Measurements from ENCODE around the gene SYTL2. TPM values are rescaled to one million over a fixed set of nuclear protein-coding genes. Genes with fewer than 3 reads are reported as not detected.

Gene SYTL2
- total RNA-seq, 5 donors from 2014 or later (not counting 1 experiment from before 2014, with no cell fraction given) = 19.8 to 85.4 (median 31.3) TPM

- Mint-ChIP-seq H3K27me3 (no peaks in the 10 kb centered on the region), H3K27ac (no peak overlapping the region), H3K4me3 (no peak overlapping the region), H3K36me3 (peaks cover 2% of the 10 kb centered on the region), H3K4me1 (peaks cover 54 to 72% (median 61%) of the 10 kb centered on the region in 3 donors), H3K9me3 (no peaks in the 10 kb centered on the region)
- Histone ChIP-seq H3K27ac (ENCODE audit: low read length) (no peak overlapping the region), H3K4me1 (ENCODE audit: control insufficient read depth in 1 of 2, extremely low read depth in 1 of 2, insufficient read depth in 2 of 2, low read length in 2 of 2) (peaks cover 0 to 3% of the 10 kb centered on the region in 2 experiments), H3K27me3 (replicated peaks in 1 of 2; ENCODE audit: control insufficient read depth in 2 of 2, extremely low read depth in 1 of 2, insufficient read depth in 2 of 2, low read length in 1 of 2) (no peaks in the 10 kb centered on the region), H3K4me3 (ENCODE audit: control insufficient read depth in 1 of 2, extremely low read depth in 1 of 2, low read length in 1 of 2) (no peak overlapping the region), H3K36me3 (ENCODE audit: control insufficient read depth in 2 of 2, extremely low read depth in 1 of 2, insufficient read depth in 1 of 2, low read length in 1 of 2) (no peaks in the 10 kb centered on the region), H3K9me3 (no peaks in the 10 kb centered on the region)
- CTCF ChIA-PET = interaction anchor here (0.9 to 1.5 kb wide), 2 partner anchors 10 to 56 kb away, joined by 3 read pairs; partner anchors contain the start of gene CCDC83 (in 1 of the 2)
- no peak for DNase-seq
- POLR2A ChIA-PET = interaction anchor here in 1 of 2 donors (0.7 kb wide), 1 partner anchor 26 kb away, joined by 3 read pairs; no protein-coding TSS in a partner anchor
- no peak for ATAC-seq (replicated peaks in 1 of 4)
- WGBS (ENCODE audit: insufficient coverage) = 100% methylated on average over 1 of the region's 2 CpGs
These were observed 11.8 kb downstream of the SYTL2 start for GRCh38 chr11:85799142-85799541.

- Histone ChIP-seq H3K9me3 (no peaks in the 10 kb centered on the region), H3K27me3 (replicated peaks in 1 of 2; ENCODE audit: control insufficient read depth in 2 of 2, extremely low read depth in 1 of 2, insufficient read depth in 2 of 2, low read length in 1 of 2) (no peaks in the 10 kb centered on the region), H3K4me3 (ENCODE audit: control insufficient read depth in 1 of 2, extremely low read depth in 1 of 2, low read length in 1 of 2) (no peak overlapping the region), H3K27ac (ENCODE audit: low read length) (no peak overlapping the region), H3K36me3 (ENCODE audit: control insufficient read depth in 2 of 2, extremely low read depth in 1 of 2, insufficient read depth in 1 of 2, low read length in 1 of 2) (no peaks in the 10 kb centered on the region), H3K4me1 (ENCODE audit: control insufficient read depth in 1 of 2, extremely low read depth in 1 of 2, insufficient read depth in 2 of 2, low read length in 2 of 2) (peaks cover 0 to 3% of the 10 kb centered on the region in 2 experiments)
- POLR2A ChIA-PET = no interaction called here
- Mint-ChIP-seq H3K36me3 (peaks cover 2% of the 10 kb centered on the region), H3K27ac (peak overlapping the region in 1 of 2 donors; percentile 24), H3K27me3 (no peaks in the 10 kb centered on the region), H3K9me3 (no peaks in the 10 kb centered on the region), H3K4me1 (peaks cover 53 to 68% (median 61%) of the 10 kb centered on the region in 3 donors), H3K4me3 (no peak overlapping the region)
- DNase-seq = no peak
- 94% methylated on average over 3 of the region's 4 CpGs for WGBS (ENCODE audit: insufficient coverage)
- CTCF ChIA-PET = interaction anchor here in 1 of 2 donors (1.5 kb wide), 1 partner anchor 57 kb away, joined by 3 read pairs; the partner anchor contains the start of gene CCDC83
- no peak for ATAC-seq (replicated peaks in 1 of 4)
These were observed 12.6 kb downstream of the SYTL2 start for GRCh38 chr11:85798361-85798760.

GRCh38 chr11:85795712-85796487 is 15.0 kb downstream of the SYTL2 start:
- Mint-ChIP-seq H3K27ac (peak overlapping the region in 1 of 2 donors; percentile 16), H3K4me1 (peaks cover 46 to 56% (median 46%) of the 10 kb centered on the region in 3 donors), H3K36me3 (peaks cover 9% of the 10 kb centered on the region), H3K4me3 (no peak overlapping the region), H3K9me3 (no peaks in the 10 kb centered on the region), H3K27me3 (no peaks in the 10 kb centered on the region)
- POLR2A ChIA-PET = interaction anchor here in 1 of 2 donors (0.6 to 0.8 kb wide), 2 partner anchors 12 to 196 kb away, joined by 3 read pairs; no protein-coding TSS in a partner anchor
- ATAC-seq (replicated peaks in 1 of 4) (no peak), DNase-seq (no peak)
- no peak overlapping the region for H3K4me3 ChIP-seq (ENCODE audit: control insufficient read depth in 1 of 2, extremely low read depth in 1 of 2, low read length in 1 of 2)
- no CpG with 5 or more reads among the region's 4 CpGs for WGBS (ENCODE audit: insufficient coverage)
- CTCF ChIA-PET = interaction anchor here in 1 of 2 donors (0.6 kb wide), 1 partner anchor 19 kb away, joined by 3 read pairs; no protein-coding TSS in a partner anchor
- no peaks in the 10 kb centered on the region for H3K36me3 ChIP-seq (ENCODE audit: control insufficient read depth in 2 of 2, extremely low read depth in 1 of 2, insufficient read depth in 1 of 2, low read length in 1 of 2)
- no peak overlapping the region for H3K27ac ChIP-seq (ENCODE audit: low read length)
- no peaks in the 10 kb centered on the region for H3K27me3 ChIP-seq (replicated peaks in 1 of 2; ENCODE audit: control insufficient read depth in 2 of 2, extremely low read depth in 1 of 2, insufficient read depth in 2 of 2, low read length in 1 of 2)
- no peaks in the 10 kb centered on the region for H3K9me3 ChIP-seq
- H3K4me1 ChIP-seq (ENCODE audit: control insufficient read depth in 1 of 2, extremely low read depth in 1 of 2, insufficient read depth in 2 of 2, low read length in 2 of 2) = peaks cover 0 to 3% of the 10 kb centered on the region in 2 experiments

GRCh38 chr11:85791409-85791990 is 19.4 kb downstream of the SYTL2 start:
- H3K36me3 ChIP-seq (ENCODE audit: control insufficient read depth in 2 of 2, extremely low read depth in 1 of 2, insufficient read depth in 1 of 2, low read length in 1 of 2) = no peaks in the 10 kb centered on the region
- Mint-ChIP-seq H3K9me3 (no peaks in the 10 kb centered on the region), H3K27me3 (no peaks in the 10 kb centered on the region), H3K36me3 (peaks cover 12% of the 10 kb centered on the region), H3K4me3 (no peak overlapping the region), H3K27ac (no peak overlapping the region), H3K4me1 (peaks cover 33 to 44% (median 34%) of the 10 kb centered on the region in 3 donors)
- no CpG with 5 or more reads among the region's 2 CpGs for WGBS (ENCODE audit: insufficient coverage)
- ATAC-seq (replicated peaks in 1 of 4) = no peak
- no peak overlapping the region for H3K27ac ChIP-seq (ENCODE audit: low read length)
- ChIA-PET POLR2A (no interaction called here), CTCF (interaction anchor here in 1 of 2 donors (0.6 kb wide), 1 partner anchor 38 kb away, joined by 4 read pairs; no protein-coding TSS in a partner anchor)
- peaks cover 0 to 6% of the 10 kb centered on the region in 2 experiments for H3K4me1 ChIP-seq (ENCODE audit: control insufficient read depth in 1 of 2, extremely low read depth in 1 of 2, insufficient read depth in 2 of 2, low read length in 2 of 2)
- no peaks in the 10 kb centered on the region for H3K9me3 ChIP-seq
- DNase-seq = no peak
- H3K4me3 ChIP-seq (ENCODE audit: control insufficient read depth in 1 of 2, extremely low read depth in 1 of 2, low read length in 1 of 2) = no peak overlapping the region
- no peaks in the 10 kb centered on the region for H3K27me3 ChIP-seq (replicated peaks in 1 of 2; ENCODE audit: control insufficient read depth in 2 of 2, extremely low read depth in 1 of 2, insufficient read depth in 2 of 2, low read length in 1 of 2)

- 22% methylated on average over 1 of the region's 3 CpGs for WGBS (ENCODE audit: insufficient coverage)
- H3K9me3 ChIP-seq = no peaks in the 10 kb centered on the region
- no peak overlapping the region for H3K27ac ChIP-seq (ENCODE audit: low read length)
- ATAC-seq (replicated peaks in 1 of 4) (no peak), DNase-seq (no peak)
- no peaks in the 10 kb centered on the region for H3K27me3 ChIP-seq (replicated peaks in 1 of 2; ENCODE audit: control insufficient read depth in 2 of 2, extremely low read depth in 1 of 2, insufficient read depth in 2 of 2, low read length in 1 of 2)
- no peaks in the 10 kb centered on the region for H3K27me3 Mint-ChIP-seq
- peaks cover 17% of the 10 kb centered on the region for H3K36me3 Mint-ChIP-seq
- POLR2A ChIA-PET = interaction anchor here in 1 of 2 donors (0.7 kb wide), 1 partner anchor 23 kb away, joined by 4 read pairs; no protein-coding TSS in a partner anchor
- no peak overlapping the region for H3K4me3 Mint-ChIP-seq
- H3K9me3 Mint-ChIP-seq = no peaks in the 10 kb centered on the region
- peak overlapping the region in 1 of 2 donors; percentile 18 for H3K27ac Mint-ChIP-seq
- H3K4me1 Mint-ChIP-seq = peaks cover 27 to 42% (median 30%) of the 10 kb centered on the region in 3 donors
- H3K4me3 ChIP-seq (ENCODE audit: control insufficient read depth in 1 of 2, extremely low read depth in 1 of 2, low read length in 1 of 2) = no peak overlapping the region
- no peaks in the 10 kb centered on the region for H3K36me3 ChIP-seq (ENCODE audit: control insufficient read depth in 2 of 2, extremely low read depth in 1 of 2, insufficient read depth in 1 of 2, low read length in 1 of 2)
- CTCF ChIA-PET = no interaction called here
- H3K4me1 ChIP-seq (ENCODE audit: control insufficient read depth in 1 of 2, extremely low read depth in 1 of 2, insufficient read depth in 2 of 2, low read length in 2 of 2) = peaks cover 3 to 4% of the 10 kb centered on the region in 2 experiments
These were observed 22.9 kb downstream of the SYTL2 start for GRCh38 chr11:85787809-85788760.

Data from T-cell (primary cell).